ENCODE results near the gene HTR3D. TPM values are rescaled to one million over a fixed set of nuclear protein-coding genes. Genes with fewer than 3 reads are reported as not detected.

HTR3D gene, protein sequence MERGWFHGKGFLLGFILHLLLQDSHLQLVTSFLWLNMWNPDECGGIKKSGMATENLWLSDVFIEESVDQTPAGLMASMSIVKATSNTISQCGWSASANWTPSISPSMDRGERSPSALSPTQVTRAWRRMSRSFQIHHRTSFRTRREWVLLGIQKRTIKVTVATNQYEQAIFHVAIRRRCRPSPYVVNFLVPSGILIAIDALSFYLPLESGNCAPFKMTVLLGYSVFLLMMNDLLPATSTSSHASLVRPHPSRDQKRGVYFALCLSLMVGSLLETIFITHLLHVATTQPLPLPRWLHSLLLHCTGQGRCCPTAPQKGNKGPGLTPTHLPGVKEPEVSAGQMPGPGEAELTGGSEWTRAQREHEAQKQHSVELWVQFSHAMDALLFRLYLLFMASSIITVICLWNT
- total RNA-seq = not detected

GRCh38 chr3:184031187-184031792 is at the start of gene HTR3D:
Gene HTR3D, plus strand, starts transcription at chr3:184031742. Its CDS starts 0 bp downstream, at chr3:184031742.

GRCh38 chr3:184017672-184018423 is 13.7 kb upstream of the HTR3D start, which contains the start of gene ABCC5:
Gene ABCC5, minus strand, starts transcription at chr3:184017884. Its CDS starts 3,492 bp downstream, at chr3:184014392.

GRCh38 chr3:184052767-184053166 is 21.2 kb downstream of the HTR3D start, which contains the start of gene HTR3C:
Gene HTR3C, plus strand, starts transcription at chr3:184053047. Its CDS starts 34 bp downstream, at chr3:184053081.

Small RNAs within 50 kb of the gene (small RNA-seq; reads per million reads assigned to genes)
- gene RF00019 (ENCODE audit: low replicate concordance) = not detected

Other genes starting within 250 kb of the HTR3D start
- gene MAP6D1, start 206.2 kb upstream of the HTR3D start, total RNA-seq = 5.6 TPM
- gene PARL, start 146.9 kb upstream of the HTR3D start, total RNA-seq = 21.6 TPM
- 121 TPM for gene ABCC5, start 13.9 kb upstream of the HTR3D start, total RNA-seq
- gene HTR3C, start 21.3 kb downstream of the HTR3D start, total RNA-seq = not detected
- not detected for gene HTR3E, start 65.3 kb downstream of the HTR3D start, total RNA-seq
- 61.7 TPM for gene EIF2B5, start 103.6 kb downstream of the HTR3D start, total RNA-seq
- 51.6 TPM for gene DVL3, start 123.6 kb downstream of the HTR3D start, total RNA-seq
- gene AP2M1, start 143.1 kb downstream of the HTR3D start, total RNA-seq = 295 TPM
- 79.2 TPM for gene ABCF3, start 154.5 kb downstream of the HTR3D start, total RNA-seq
- gene VWA5B2, start 197.8 kb downstream of the HTR3D start, total RNA-seq = 0.63 TPM
- 15.7 TPM for gene ALG3, start 217.2 kb downstream of the HTR3D start, total RNA-seq
- gene EEF1AKMT4, start 217.9 kb downstream of the HTR3D start, total RNA-seq = 0.63 TPM
- gene CAMK2N2, start 229.8 kb downstream of the HTR3D start, total RNA-seq = 3.4 TPM
- gene ECE2, start 244.3 kb downstream of the HTR3D start, total RNA-seq = 6.9 TPM

Data from parietal lobe (tissue), 2 donors.